ENCODE results near the gene AUTS2. TPM values are rescaled to one million over a fixed set of nuclear protein-coding genes. Genes with fewer than 3 reads are reported as not detected.

The AUTS2 gene
- total and polyA plus RNA-seq, 10 of the 15 experiments (the other 5 are each of a cell fraction or from before 2014, with no cell fraction given), result 6.4 to 55.6 (median 21.6) TPM

GRCh38 chr7:69685293-69685631 lies 87.0 kb downstream of the AUTS2 start (continued):
- TF ChIP-seq ZBTB11 (CRISPR knock-in tag; IDR thresholded peaks at IDR 0.05) (no peak), EED (IDR thresholded peaks at IDR 0.05; ENCODE audit: low read depth) (0 out of 2 replicates have a peak, but pooled peaks have one; percentile 31), NBN (IDR thresholded peaks at IDR 0.05) (peak; percentile 44; the same call in 1 of the 2 replicates), CBX5 (IDR thresholded peaks at IDR 0.05; ENCODE audit: low read depth) (no peak), IRF3 (IDR thresholded peaks at IDR 0.05) (no peak), SRF (IDR thresholded peaks at IDR 0.05; ENCODE audit: low read depth in 2 of 2, low read length in 2 of 2) (no peak), HSF1 (IDR thresholded peaks at IDR 0.05; ENCODE audit: low read depth, low read length) (no peak), HCFC1 (IDR thresholded peaks at IDR 0.05; ENCODE audit: low read length) (no peak), SPI1 (IDR thresholded peaks at IDR 0.05; ENCODE audit: borderline replicate concordance, insufficient read depth, low read depth, low read length) (peak; percentile 87), NR2C1 (IDR thresholded peaks at IDR 0.05) (no peak), HDGF (IDR thresholded peaks at IDR 0.05) (no peak), STAT3 (IDR thresholded peaks at IDR 0.05; ENCODE audit: low read depth, low read length) (no peak), SREBF1 (IDR thresholded peaks at IDR 0.05; ENCODE audit: low read length) (no peak), MEF2A (IDR thresholded peaks at IDR 0.05; ENCODE audit: insufficient read depth, low read depth, low read length) (no peak), ZNF274 (IDR thresholded peaks at IDR 0.05; ENCODE audit: insufficient read depth, insufficient read length) (no peak), POLR2AphosphoS5 (IDR thresholded peaks at IDR 0.05; ENCODE audit: low read length) (no peak), YY1 (IDR thresholded peaks at IDR 0.05; ENCODE audit: low read depth, low read length) (no peak), MYC (IDR thresholded peaks at IDR 0.05; ENCODE audit: insufficient read depth, insufficient read length, insufficient replicate concordance, low read length, severe bottlenecking) (no peak), POLR2AphosphoS2 (IDR thresholded peaks at IDR 0.05; ENCODE audit: low read depth, low read length) (no peak), MLLT1 (IDR thresholded peaks at IDR 0.05) (no peak), CHD1 (IDR thresholded peaks at IDR 0.05; ENCODE audit: low read depth, low read length) (no peak), ZBED1 (IDR thresholded peaks at IDR 0.05; ENCODE audit: borderline replicate concordance) (no peak), CREM (IDR thresholded peaks at IDR 0.05; ENCODE audit: low read depth) (0 out of 2 replicates have a peak, but pooled peaks have one; percentile 28), BMI1 (IDR thresholded peaks at IDR 0.05; ENCODE audit: borderline replicate concordance) (0 out of 2 replicates have a peak, but pooled peaks have one; percentile 36), JUNB (IDR thresholded peaks at IDR 0.05) (no peak), RB1 (IDR thresholded peaks at IDR 0.05; ENCODE audit: borderline replicate concordance) (no peak), BRCA1 (IDR thresholded peaks at IDR 0.05; ENCODE audit: low read depth, low read length) (no peak)

Measured in GM12878 (cell line).